GM19025 (cell line): ENCODE results near the gene MAPK8IP1.
A peak's percentile ranks its signal among the peaks of the same experiment; 100 is the strongest.
"Not testable (repeated sequence)": the region's sequence is repeated elsewhere in the genome, so short reads cannot be mapped to it uniquely, and the experiment has no call there.

ENCODE experiments used
- ATAC-seq: cut with Tn5 transposase; IDR thresholded peaks from one replicate; pipeline ENCODE4 v1.9.1; 2021; ENCODE audit warnings: mild to moderate bottlenecking, low read depth, moderate library complexity; ENCODE audit not compliant: unreplicated experiment

MAPK8IP1 gene

GRCh38 chr11:45886816-45887520 is 1.5 kb downstream of the MAPK8IP1 start:
- ATAC-seq = no peak

- ATAC-seq = no peak
Observed at GRCh38 chr11:45887587-45887986, 2.1 kb downstream of the MAPK8IP1 start.

GRCh38 chr11:45889555-45889954 is 4.1 kb downstream of the MAPK8IP1 start:
- ATAC-seq = no peak

- ATAC-seq = no peak
Observed at GRCh38 chr11:45889966-45890365, 4.5 kb downstream of the MAPK8IP1 start.

- no peak for ATAC-seq
Observed at GRCh38 chr11:45890886-45891550, 5.6 kb downstream of the MAPK8IP1 start.

- no peak for ATAC-seq
Observed at GRCh38 chr11:45892856-45893255, 7.4 kb downstream of the MAPK8IP1 start.

GRCh38 chr11:45894555-45895247 is 9.2 kb downstream of the MAPK8IP1 start:
- no peak for ATAC-seq

GRCh38 chr11:45895553-45896259 is 10.3 kb downstream of the MAPK8IP1 start:
- no peak for ATAC-seq

GRCh38 chr11:45896422-45896984 is 11.1 kb downstream of the MAPK8IP1 start:
- no peak for ATAC-seq

- no peak for ATAC-seq
Observed at GRCh38 chr11:45897556-45897955, 12.1 kb downstream of the MAPK8IP1 start.

- no peak for ATAC-seq
Observed at GRCh38 chr11:45899086-45899447, 13.6 kb downstream of the MAPK8IP1 start.

- ATAC-seq = peak; percentile 74
Observed at GRCh38 chr11:45899448-45900174, 14.2 kb downstream of the MAPK8IP1 start.

GRCh38 chr11:45900175-45900800 is 14.8 kb downstream of the MAPK8IP1 start:
- ATAC-seq = not testable (repeated sequence)

- ATAC-seq = no peak
Observed at GRCh38 chr11:45900916-45901617, 15.6 kb downstream of the MAPK8IP1 start.

GRCh38 chr11:45901626-45902025 is 16.2 kb downstream of the MAPK8IP1 start:
- no peak for ATAC-seq

GRCh38 chr11:45902452-45903380 is 17.3 kb downstream of the MAPK8IP1 start:
- ATAC-seq = no peak

GRCh38 chr11:45904309-45904915 is 19.0 kb downstream of the MAPK8IP1 start:
- ATAC-seq = no peak
